HG02588 (cell line): Measurements from ENCODE around the gene CCDC158.
"Not testable (repeated sequence)": the region's sequence is repeated elsewhere in the genome, so short reads cannot be mapped to it uniquely, and the experiment has no call there.

Experiments used
- ATAC-seq: cut with Tn5 transposase; IDR thresholded peaks from one replicate; pipeline ENCODE4 v1.9.1; 2021; ENCODE audit warnings: mild to moderate bottlenecking, moderate library complexity; ENCODE audit not compliant: unreplicated experiment

Gene CCDC158

DNA sequence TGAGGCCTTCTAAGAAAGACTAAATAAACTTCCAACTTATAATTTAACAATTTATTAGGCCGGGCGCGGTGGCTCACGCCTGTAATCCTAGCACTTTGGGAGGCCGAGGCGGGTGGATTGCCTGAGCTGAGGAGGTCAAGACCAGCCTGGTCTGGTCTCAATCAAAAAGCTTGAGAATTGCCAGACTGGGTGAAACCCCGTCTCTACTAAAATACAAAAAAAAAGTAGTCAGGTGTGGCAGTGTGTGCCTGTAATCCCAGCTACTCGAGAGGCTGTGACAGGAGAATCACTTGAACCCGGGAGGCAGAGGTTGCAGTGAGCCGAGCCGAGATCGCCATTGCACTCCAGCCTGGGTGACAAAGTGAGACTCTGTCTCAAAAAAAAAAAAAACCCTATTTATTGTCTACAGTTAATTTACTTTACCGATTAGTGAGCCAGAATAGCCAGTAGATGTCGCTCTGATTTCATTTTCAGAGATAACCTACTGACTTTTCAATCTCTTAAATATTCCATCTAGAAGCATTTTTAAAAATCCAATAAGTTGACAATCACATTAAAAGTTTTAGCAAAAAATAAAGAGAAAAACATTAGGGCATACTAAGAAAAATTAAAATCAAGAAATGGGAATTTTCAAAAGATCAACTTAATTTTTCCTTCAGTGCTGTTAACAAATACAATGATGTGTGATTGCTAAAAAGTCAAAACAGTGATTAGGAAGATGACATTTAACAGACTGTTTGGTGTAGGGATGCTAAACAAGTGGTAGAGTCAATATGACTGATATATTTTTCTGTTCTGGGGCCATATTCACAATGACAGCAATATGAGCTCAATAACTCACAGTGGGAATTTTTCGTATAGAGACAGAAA is 9.8 kb upstream of the CCDC158 start:
- ATAC-seq = no peak

DNA sequence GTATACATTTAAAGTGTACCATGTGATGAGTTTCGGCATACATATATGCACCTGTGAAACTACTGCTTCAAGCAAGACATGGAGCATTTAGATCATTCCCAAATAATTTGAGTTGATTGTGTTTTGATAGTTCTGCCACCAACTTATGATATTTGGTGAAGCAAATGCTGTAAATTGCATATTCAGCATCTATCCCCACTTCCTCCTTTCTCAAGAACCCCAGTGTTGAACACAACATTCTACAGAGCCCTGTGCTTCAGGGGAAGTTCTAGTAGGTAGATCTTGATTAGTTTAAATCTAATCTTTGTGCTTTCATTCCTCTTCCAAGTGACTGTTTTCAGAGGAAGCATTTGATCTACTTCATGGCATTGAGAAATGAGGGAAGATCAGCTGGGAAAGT is 8.7 kb upstream of the CCDC158 start:
- no peak for ATAC-seq

DNA sequence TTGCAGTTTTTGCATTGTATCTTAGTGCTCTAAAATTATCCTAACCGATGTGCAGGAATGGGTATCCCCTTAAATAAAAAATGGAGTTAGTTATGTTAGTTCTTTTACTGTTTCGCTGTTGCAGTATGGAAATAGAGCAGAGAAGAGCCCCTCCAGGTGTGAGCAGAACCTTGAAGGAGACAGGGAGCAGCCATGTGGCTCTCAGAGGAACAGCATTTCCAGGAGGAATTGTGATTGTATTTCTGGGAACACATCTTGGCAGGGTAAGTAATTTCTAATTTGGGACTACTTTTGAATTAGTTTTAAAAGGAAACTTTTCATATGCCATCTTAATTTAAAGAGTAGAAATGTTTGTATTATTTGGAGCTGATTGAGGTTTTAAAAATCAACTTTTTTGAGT is 5.3 kb upstream of the CCDC158 start:
- no peak for ATAC-seq

DNA sequence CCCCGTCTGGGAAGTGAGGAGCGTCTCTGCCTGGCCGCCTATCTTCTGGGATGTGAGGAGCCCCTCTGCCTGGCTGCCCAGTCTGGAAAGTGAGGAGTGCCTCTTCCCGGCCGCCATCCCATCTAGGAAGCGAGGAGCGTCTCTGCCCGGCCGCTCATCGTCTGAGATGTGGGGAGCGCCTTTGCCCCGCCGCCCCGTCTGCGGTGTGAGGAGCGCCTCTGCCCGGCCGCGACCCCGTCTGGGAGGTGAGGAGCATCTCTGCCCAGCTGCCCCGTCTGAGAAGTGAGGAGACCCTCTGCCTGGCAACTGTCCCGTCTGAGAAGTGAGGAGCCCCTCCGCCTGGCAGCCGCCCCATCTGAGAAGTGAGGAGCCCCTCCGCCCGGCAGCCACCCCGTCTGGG is 2.2 kb upstream of the CCDC158 start:
- ATAC-seq = not testable (repeated sequence)

DNA sequence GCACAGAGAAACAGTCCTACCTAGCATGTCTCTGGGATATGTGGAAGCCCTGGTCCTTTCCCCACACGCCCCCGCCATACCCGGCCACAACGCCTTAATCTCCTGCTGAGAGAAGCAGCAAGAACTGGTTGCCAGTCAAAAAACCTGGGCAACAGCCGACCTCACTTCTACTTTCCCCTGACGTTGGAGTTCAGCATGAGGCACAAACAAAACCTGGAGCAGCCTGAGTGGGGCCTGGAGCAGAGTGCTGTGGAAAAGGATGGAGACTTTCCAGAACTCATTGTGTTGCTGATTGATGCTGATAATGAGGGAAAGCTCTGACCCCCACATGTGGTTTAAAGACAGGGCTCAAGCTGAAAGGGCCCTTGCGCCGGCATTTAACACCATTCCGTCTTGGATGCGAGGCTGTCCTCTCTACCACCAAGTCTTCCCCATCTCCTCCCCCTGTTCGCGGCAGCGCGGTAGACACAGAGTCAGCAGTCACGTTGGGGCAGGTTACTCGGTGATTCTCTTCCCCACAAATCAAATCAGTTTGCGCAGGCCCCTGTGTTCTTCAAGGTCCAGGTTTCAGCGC is 666 bp downstream of the CCDC158 start:
- ATAC-seq = no peak

DNA sequence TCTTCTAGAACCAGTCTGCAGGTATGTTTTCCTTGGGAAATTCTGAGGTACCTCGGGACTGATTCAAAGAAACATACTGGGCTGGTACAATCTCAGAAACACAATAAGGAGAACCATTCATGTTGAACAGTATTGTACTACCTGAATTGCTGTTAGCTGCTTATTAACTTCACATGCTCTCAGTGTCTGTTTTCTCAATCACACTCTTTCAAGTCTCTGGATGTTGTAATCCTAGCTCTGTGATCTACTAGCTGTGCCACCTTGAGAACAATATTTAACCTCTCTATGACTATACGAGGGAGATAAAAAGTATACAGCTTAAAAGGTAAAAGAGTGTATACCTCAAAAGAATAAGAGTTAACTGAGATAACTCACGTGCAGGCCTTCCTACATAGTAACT is 10.3 kb downstream of the CCDC158 start:
- ATAC-seq = no peak

DNA sequence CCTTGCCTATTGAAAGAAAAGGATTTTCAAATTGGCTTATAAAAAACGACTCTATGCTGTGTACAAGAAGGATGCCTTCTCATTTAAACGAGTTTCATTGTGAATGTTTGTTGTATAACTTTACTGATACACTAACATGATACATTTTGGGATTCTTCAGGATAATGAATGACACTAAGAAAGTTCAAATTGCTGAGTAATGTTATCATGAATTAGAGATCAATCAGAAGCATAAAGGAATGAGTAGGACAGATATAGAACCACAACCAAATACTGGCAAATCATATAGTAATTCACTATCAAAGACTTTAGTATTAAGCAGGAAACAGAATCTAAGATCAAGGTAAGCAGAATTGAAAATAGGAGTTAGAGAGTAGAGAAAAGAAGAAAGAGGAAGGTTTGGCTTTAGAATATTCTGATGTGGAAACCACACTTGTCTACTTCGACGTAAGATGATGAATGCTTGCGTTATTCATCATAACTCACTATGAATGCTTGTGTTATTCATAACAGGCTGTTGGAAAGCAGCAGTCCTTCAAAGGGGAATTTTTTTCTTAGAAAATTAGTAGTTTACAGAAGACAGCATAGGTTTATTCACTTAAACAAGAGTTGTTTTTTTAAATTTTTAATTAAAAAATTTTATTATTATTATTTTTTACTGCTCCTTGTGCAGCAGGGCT is 13.4 kb downstream of the CCDC158 start:
- no peak for ATAC-seq

DNA sequence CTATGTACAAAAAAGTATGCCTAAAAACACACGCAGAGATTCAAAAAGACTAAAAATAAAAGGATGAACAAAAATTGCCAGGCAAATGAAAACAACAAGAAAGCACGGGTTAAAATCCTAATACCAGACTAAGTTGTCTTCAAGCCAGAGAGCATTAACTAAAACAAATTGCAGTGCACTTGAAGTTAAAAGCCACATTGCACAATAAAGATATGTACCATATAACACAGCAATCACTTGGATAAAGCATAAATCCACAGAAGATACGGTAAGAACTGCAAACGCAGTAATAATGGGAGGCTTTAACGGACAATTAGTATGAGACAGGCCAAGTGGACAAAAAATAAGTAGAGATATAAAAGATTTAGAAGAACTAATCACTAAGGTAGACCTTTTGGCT is 14.9 kb downstream of the CCDC158 start:
- no peak for ATAC-seq

DNA sequence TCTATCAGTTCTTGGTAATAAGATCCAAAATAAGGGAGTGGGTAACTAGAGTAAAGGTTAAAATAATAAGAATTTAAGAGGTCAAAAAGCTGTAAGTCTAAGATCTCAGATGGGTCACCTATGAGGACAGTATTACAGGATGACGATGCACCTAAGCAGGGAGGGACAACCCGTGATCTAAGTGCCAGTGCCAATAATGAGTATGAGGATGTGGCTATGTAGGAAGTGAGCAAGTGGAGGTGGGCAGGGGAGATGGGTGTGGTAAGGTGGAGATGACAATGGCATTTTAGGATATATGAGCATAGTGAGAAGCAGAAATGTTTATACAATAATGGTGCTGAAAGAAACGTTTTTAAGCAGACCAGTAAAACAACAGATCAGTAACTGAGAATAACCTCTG is 19.3 kb downstream of the CCDC158 start:
- ATAC-seq = no peak

DNA sequence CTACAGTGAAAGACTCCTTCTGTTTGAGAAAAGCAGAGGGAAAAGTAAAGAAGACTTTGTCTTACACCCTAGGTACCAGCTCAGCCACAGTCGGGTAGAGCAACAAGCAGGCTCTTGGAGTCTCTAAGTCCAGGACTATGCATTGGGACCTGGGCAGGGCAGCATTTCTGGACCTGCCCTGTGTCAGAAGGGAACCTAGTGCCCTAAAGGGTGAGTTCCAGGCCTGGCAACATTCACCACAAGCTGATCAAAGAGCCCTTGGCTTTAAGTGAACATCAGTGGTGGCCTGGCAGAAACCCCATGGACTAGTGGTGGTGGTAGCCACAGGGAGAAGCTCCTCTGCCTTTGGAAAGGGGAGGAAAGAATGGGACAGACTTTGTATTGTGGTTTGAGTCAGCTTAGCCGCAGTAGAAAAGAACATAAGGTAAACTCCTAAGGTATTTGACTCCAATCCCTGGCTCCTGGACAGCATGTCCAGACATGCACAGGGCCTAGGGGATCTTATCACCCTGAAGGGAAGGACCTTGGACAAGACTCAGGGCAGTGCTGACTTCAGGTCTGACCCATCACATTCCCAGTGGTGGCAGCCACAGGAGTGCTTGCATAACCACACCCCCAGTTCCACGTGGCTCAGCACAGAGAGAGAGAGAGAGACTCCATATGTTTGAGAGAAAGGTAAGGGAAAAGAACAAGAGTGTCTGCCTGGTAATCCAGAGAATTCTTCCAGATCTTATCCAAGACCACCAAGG is 32.6 kb downstream of the CCDC158 start:
- ATAC-seq = no peak

DNA sequence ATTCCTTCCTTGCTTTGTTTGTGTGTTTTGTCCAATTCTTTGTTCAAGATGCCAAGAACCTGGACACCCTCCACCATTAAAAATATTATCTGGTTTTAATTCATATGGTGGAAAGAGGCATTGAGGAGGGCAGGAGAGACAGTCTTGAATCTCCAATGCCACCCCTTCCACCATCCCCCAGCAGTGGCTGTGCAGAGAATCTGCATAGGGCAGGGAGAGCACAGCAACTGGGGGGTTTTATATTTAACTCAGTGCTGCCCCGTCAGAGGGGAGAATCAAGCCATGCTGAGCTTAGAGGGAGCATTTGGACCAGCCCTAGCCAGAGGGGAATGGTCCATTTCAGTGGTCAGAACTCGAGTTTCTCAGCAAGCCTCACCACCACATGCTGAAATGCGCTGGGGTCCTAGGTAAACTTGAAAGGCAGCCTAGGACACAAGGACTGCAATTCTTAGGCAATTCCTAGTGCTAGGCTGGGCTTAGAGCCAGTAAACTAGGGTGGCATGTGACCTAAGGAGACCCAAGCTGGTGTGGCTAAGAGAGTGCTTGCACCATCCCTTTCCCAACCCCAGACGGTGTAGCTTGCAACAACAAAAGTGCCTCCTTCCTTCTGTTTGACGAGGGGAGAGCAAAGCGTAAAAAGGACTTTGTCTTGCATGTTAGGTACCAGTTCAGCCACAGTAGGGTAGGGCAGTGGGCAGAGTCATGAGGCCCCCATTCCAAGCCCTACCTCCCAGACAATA is 34.2 kb downstream of the CCDC158 start:
- no peak for ATAC-seq

DNA sequence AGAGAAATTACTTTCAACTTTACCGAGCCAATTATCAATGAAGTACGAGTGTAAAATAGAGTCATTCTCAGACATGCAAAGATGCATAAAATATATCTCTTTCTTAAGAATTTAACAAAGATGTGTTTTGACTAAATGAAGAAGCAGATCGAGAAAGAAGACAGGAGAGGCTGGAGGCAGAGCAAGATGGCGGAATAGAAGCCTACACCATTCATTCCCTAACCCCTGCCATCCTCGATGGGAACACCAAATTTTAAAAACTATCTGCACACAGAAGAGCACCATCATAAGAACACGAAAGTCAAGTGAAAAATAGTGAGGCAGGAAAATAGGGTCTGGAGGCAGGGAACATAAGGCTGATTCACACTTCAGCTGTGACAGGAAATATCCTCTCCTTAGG is 35.0 kb downstream of the CCDC158 start:
- ATAC-seq = no peak

DNA sequence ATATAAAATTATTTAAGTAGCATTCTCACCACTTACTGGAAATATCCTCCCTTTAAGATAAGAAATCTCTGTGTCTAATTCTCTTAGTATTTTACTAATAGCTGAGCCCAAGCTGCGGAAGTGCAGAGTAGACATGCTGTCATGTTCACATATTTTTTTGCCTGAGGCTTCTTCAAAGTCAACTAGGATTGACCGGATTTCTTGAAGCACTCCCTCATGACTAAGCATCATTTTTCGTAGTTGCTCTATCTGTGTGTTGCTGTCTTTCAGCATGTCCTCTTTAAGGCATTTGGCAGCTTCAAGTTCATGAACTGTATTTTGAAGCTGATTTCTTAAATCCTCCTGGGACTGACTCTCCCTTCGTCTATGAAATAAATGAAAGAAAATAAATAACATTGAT is 36.9 kb downstream of the CCDC158 start:
- no peak for ATAC-seq

DNA sequence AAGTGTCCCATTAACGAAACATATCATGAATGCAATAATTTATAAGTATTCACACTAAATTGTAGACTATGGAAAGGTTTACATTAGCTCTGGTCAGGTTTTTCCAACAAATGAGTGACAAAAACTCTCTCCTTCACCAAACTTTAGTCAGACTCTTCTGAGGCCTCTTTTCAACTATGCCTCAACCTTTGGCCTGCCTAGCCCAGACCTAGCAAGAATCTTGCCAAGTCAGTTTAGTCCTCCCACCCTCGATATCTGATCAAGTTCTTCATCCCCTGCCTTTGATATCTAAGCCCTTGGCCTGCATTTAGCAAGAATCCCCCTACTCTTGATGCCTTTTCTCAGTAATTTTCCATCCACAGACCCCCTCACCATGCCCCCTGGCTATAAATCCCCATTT is 37.9 kb downstream of the CCDC158 start:
- no peak for ATAC-seq

DNA sequence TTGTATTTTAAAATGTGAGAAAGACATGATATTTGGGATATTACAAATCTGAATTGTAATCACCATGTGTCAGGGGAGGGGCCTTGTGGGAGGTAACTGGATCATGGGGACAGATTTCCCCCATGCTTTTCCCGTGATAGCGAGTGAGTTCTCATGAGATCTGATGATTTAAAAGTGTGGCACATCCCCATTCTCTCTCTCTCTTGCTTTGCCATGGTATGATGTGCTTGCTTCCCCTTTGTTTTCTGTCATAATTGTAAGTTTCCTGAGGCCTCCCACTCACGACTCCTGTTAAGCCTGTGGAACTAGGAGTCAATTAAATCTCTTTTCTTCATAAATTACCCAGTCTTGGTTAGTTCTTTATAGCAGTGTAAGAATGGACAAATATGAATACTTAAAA is 39.0 kb downstream of the CCDC158 start:
- no peak for ATAC-seq

DNA sequence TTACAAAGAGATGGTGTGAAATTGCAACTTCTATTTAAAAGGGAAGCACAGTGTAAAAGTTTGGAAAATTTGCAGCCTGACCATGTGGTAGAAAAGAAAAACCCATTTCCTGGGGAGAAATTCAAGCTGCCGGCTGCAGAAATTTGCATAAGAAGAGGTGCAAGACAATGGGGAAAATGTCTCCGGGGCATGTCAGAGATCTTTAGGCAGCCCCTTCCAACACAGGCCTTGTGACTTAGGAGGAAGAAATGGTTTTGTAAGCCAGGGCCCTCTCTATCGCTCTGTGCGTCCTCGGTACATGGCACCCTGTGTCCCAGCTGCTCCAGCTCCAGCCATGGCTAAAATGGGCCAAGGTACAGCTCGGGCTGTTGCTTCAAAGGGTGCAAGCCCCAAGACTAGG is 40.4 kb downstream of the CCDC158 start:
- no peak for ATAC-seq

DNA sequence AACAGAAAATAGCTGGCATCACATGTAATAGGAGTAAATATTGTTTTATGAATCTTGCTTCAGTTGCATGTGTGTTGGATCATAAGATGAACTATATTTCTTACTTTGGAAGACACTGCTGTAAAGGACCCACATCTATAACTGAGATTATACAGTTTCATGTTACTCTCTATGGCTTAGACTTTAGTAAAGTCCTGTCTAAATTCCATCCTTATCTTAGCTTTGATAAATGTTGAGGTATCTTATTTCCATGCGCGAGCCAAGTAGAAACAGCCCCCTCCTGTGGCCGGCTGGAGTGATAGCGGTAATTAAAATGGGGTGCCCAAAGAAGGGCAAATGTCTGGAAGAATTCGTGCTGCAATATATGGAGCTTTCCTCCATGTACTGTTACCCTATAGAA is 43.0 kb downstream of the CCDC158 start:
- no peak for ATAC-seq

DNA sequence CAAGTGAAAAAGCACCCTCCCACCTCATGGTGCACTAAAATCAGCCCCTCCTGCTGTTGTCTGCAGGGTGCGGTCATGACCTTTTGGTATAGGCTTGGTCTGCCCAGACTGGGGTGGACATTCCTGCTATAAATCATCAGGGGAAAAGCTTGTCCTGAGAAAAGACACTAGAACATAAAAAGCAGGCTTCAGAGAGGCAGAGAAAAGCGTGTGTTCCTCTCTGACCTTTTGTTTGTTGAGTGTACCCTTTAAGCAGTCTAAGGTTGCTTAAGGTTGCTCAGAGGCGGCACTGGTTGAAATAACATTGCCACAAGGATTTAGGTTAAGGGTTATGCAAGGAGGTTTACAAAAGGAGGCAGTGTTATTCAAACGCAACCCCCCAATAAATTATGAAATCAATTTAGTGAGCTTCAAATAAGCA is 43.5 kb downstream of the CCDC158 start:
- no peak for ATAC-seq

DNA sequence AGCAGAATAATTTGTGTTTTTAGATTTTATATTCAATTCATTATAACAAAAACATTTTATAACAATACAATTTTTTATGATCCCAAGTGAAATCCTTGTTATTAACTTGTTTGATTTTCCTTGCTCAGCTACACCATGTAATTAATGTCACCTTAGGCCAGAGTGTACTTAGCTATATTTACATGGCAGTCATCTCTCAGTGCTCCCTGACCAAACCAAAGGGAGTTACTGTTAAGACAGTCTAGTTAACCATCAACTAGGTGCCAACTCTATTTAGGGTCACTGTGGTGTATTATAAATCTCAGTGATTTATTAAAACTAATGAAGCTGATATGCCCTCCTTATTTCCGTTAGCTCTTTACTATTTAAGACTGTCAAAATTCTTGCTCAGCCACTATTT is 44.4 kb downstream of the CCDC158 start:
- ATAC-seq = no peak

DNA sequence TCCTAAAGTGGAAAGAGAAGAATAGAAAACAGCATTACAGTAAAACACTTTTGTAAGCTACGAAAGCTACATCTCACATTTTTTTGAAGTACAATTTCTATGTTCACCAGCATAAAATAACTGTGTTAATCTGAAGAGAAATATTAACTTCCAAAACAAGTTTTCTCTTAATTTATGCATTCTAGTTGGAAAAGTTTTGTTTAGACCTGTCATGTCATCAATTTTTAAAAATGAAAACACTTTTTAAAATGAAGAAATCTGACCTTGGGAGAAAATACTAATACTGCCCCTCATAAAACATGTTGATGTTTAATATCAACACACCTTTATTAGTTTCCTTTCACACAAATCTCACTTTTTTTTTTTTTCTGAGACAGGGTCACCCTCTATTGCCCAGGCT is 45.2 kb downstream of the CCDC158 start:
- ATAC-seq = no peak

DNA sequence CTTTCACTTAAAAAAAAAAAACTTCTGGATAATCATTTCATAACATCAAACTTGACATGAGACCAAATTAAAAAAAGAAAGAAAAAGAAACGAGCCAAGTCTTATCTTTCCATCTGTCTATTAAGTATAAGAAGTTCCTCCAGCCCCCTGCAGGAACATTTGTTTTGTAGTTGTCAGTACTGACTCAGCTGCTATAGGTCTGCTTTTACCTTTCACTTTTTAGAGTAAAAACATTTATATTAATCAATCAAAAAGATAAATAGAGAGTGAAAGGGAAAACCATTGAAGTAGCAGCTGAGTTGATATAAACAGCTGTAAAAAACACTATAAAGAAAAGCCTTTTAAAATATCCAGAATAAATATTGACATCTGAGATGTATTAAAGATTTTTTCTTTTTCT is 46.1 kb downstream of the CCDC158 start:
- no peak for ATAC-seq
